NCI-H2196 treated with DMSO at 0.1 percent for 48 hours (cell line): ENCODE data around the gene TMPRSS13.
"Not testable (repeated sequence)": the region's sequence is repeated elsewhere in the genome, so short reads cannot be mapped to it uniquely, and the experiment has no call there.

ENCODE experiments used
- DNase-seq: peaks from one replicate; lab custom pipeline; 2025; ENCODE audit not compliant: unreplicated experiment; lab: John Stamatoyannopoulos, UW

Gene TMPRSS13

DNA sequence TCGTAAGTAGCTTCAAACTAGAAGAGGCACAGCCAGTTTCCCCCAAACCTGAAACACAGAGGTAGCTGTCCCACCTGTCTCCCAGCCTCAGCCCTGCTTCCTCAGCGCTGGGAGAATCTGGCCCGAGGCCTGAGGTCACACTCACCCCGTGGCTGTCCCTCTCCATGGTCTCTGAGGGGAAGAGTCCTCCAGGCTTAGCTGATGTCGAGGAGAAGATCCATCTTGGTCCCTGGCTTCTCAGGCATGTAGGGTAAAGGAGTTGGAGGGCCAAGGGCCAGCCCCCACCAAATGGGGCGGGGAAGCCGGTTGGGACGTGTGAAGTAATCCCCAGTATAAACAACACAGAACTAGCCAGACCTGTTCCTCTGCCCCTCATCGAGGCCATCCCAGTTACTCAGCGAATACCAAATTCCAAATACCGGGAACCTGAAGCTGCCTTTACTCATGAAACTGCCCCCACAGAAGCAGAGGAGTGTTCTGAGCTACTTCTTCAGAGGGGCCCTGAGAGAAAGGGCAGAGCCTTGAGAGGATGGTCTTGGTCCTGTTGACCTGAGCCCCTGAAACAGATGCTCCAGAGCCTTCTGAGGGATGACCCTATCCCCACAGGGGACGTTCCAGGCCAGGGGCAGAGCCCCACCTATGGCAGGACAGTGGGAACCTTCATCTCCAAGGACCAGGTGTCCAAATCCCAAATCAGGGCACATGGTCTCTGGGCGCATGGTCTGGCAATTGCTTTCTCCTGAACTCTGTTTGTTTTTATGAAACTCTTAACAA is at the start of gene TMPRSS13:
Gene TMPRSS13 (minus strand): TSS at position 261 of the 774 bp plus-strand sequence. CDS start 95 bp downstream, at position 166.
- DNase-seq, result no peak

- DNase-seq, result no peak
Measured at GRCh38 chr11:117978991-117979390, 49.8 kb upstream of the TMPRSS13 start.

- DNase-seq, result not testable (repeated sequence)
Measured at GRCh38 chr11:117978291-117978910, 49.2 kb upstream of the TMPRSS13 start.

DNA sequence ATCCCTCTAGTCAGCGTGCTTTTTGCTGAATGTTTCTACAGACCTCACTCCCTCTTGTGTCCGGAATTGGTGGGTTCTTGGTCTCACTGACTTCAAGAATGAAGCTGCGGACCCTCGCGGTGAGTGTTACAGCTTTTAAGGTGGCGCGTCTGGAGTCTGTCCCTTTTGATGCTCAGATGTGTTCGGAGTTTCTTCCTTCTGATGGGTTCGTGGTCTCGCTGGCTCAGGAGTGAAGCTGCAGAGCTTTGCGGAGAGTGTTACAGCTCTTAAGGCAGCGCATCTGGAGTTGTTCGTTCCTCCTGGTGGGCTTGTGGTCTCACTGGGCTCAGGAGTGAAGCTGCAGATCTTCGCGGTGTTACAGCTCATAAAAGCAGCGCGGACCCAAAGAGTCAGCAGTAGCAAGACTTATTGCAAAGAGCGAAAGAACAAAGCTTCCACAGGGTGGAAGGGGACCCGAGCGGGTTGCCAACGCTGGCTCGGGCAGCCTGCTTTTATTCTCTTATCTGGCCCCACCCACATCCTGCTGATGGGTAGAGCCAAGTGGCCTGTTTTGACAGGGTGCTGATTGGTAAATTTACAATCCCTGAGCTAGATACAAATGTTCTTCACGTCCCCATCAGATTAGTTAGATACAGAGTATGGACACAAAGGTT is 48.5 kb upstream of the TMPRSS13 start:
- DNase-seq, result not testable (repeated sequence)

- no peak for DNase-seq
Measured at GRCh38 chr11:117977029-117977428, 47.8 kb upstream of the TMPRSS13 start.

DNA sequence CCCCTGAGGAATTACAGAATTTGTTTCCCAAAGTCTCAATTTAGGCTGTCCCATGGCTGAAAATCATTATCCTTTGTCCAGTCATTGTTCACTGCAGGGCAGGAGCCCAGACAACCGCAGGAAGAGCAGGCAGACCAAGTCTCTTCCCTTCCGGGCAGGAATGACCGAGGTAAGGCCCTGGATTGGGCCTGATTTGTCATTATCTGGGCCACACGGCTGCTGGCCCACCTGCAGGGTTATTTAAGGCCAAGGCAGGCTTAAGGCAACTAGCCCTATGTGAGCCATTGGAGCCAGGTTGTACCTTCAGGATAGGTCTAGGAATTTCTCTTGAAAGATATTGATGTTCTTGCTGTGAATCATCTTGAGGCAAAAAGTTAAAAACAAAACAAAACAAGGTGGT is 47.2 kb upstream of the TMPRSS13 start:
- no peak for DNase-seq

DNA sequence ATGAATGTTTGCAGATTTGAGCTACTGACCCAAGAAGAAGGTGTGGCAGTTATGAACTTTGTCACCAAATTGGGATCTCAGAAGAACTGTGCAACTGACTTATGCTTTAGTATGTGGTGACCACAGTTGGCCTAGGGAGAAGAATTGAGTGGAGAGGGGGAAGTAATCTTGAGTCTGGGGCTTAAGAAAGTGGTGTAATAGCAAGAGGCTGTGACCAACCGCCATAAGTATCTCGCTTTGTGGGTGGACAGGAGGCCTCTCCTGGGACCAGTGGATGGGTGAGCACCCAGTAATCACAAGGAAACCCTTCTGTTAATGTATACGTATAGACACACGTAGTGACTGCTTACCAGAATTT is 44.3 kb upstream of the TMPRSS13 start:
- DNase-seq, result no peak

GRCh38 chr11:117972629-117973502 is 43.7 kb upstream of the TMPRSS13 start:
- DNase-seq, result peak; percentile 45

GRCh38 chr11:117972044-117972443 is 42.8 kb upstream of the TMPRSS13 start:
- DNase-seq, result no peak

DNA sequence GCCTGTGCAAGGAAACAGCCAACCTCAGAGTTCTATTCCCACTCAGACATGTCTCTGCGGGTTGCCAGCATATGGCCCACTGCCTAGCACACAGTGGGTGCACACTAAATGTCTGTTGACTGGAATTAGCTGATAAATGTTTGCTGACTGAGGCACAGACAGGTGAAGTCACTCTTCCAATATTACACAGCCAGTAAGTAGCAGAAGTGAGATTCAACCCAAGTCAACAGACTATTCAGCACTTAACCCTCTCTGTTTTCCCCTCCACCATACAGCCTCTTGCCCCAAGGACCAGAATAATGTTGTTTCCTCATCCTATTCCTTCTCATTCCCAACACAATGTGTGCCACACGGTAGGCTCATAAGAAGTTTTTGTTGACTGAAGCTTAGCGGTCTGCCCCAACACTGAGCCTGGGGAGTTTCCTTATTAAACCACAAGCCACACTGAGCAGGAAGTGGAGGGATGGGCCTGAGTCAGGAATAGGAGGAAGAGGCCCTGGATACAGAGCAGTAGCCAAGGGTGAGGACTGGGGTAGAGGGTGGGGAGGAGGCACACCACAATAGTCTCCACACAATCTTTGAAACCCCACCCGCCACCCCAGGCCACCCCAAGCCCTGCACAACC is 41.3 kb upstream of the TMPRSS13 start:
- DNase-seq, result no peak

DNA sequence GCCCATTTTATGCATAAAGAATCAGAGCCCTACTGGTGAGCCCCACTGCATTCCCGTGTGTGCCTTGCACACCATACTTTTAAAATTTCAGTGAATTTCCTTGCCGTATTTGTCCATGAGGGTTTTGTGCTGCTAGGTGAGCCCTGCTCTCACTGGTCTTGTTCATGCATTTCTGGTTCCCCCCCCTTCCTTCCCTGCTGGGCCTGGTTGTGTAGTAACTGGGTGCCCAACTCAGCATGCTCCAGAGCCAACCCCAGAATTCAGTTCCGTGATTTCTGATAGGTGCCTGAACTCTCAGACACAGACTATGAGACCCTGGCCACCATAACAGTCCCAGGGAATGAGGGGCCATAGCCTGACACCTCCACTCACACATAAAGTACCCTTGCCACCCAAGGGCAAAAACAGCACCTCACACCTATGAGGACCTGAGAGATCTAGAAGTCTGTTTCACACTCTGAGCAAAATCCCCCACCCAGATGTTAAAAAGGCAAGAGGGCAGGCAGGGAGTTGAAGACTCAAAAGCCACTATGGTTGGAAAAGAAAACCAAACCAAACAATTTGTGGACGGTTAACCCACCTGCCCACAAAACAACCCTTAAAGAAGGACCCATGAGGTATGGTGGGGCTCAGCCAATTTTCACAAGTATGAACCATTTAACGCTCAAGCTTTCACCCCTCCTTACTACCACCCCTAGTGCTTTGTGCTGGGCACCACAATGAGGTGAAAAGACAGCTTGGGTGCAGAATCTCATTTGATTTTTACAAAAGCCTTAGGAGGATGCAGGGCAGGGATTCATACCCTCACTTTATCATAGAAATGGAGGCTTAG is 40.2 kb upstream of the TMPRSS13 start:
- no peak for DNase-seq

DNA sequence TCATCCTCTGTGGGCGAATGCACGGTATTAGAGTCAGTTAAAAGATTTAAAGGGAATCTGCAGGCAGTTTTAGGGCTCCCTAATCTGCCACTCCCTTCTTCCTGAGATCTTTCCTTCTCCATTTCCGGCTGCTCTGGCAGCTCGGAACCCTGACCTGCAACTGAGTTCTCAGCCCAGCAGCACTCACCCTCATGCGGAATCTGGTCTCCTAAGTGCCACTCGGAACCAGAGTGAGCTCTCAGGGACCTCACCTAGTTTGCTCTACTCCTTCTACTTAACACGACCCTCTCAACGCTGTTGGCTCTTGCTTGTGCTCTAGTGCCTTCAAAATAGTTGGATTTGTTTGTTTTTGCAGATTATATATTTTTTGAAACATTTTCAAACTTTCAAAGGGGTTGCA is 37.7 kb upstream of the TMPRSS13 start:
- DNase-seq, result no peak

GRCh38 chr11:117962826-117963225 is 33.6 kb upstream of the TMPRSS13 start:
- no peak for DNase-seq

DNA sequence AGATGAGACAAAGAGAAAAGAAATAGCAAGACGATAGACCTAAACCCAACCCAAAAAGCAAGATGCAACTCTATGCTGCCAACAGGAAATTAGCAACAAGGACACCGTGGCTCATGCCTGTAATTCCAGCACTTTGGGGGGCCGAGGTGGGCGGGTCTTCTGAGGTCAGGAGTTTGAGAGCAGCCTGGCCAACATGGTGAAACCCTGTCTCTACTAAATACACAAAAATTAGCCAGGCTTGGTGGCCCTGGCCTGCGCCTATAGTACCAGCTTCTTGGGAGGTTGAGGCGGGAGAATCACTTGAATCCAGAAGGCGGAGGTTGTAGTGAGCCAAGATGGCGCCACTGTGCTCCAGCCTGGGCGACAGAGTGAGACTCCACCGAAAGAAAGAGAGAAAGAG is 32.7 kb upstream of the TMPRSS13 start:
- DNase-seq, result no peak

- DNase-seq, result no peak
Measured at GRCh38 chr11:117960406-117960805, 31.2 kb upstream of the TMPRSS13 start.

- no peak for DNase-seq
Measured at GRCh38 chr11:117959438-117960149, 30.4 kb upstream of the TMPRSS13 start.

DNA sequence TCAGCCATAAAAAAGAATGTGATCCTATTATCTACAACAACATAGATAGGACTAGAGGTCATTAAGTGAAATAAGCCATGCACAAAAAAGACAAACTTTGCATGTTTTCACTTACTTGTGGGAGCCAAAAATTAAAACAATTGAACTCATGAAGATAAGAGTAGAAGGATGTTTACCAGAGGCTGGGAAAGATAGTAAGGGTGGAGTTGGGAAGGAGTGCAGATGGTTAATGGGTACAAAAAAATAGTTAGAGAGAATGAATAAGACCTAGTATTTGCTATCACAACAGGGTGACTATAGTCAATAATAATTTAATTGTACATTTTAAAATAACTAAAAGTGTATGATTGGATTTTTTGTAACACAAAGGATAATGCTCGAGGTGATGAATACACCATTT is 29.7 kb upstream of the TMPRSS13 start:
- DNase-seq, result no peak

- no peak for DNase-seq
Measured at GRCh38 chr11:117953024-117953671, 23.9 kb upstream of the TMPRSS13 start.
